OCI-LY7 (cell line): Measurements from ENCODE around the gene C10orf71. TPM values are rescaled to one million over a fixed set of nuclear protein-coding genes. Genes with fewer than 3 reads are reported as not detected.

ENCODE experiments used
- BruUV-seq: library from RNA; stranded (reverse); fragments of 400-500 nt; replicated peaks from 2 replicates; lab custom pipeline; 2021; lab: Mats Ljungman, UMichigan
- CTCF ChIA-PET: fragments of 300-600 bp; sonication (Branson Sonifier 250); formaldehyde crosslinking; loops from one replicate; lab custom pipeline; 2022; ENCODE audit warnings: antibody characterized with exemption; ENCODE audit not compliant: unreplicated experiment; lab: Charles Lee
- POLR2A ChIA-PET: fragments of 300-600 bp; sonication (Branson Sonifier 250); formaldehyde crosslinking; loops from one replicate; lab custom pipeline; 2022; ENCODE audit warnings: antibody characterized with exemption; lab: Charles Lee
- DNase-seq: peaks from one replicate; pipeline ENCODE4 v3.0.0-alpha.2; 2015; ENCODE audit warnings: low spot score
- H2AFZ ChIP-seq: fragments of 200-600 bp; sonication (generic), shearing (Covaris generic); 2 replicates; pipeline ENCODE4 v1.6.1; 2014; ENCODE audit warnings: mild to moderate bottlenecking, antibody characterized with exemption, low read length, moderate library complexity
- H3K27ac ChIP-seq: fragments of 200-600 bp; sonication (generic); 2 replicates; pipeline ENCODE4 v1.5.1; 2014; ENCODE audit warnings: mixed run types, low read depth, mild to moderate bottlenecking, moderate library complexity, low read length, inconsistent platforms; ENCODE audit not compliant: poor library complexity, severe bottlenecking
- H3K36me3 ChIP-seq: fragments of 200-600 bp; sonication (generic); 2 replicates; pipeline ENCODE4 v1.6.1; 2014; ENCODE audit warnings: mild to moderate bottlenecking, antibody characterized with exemption, low read length, moderate library complexity, mixed read lengths; ENCODE audit not compliant: insufficient read depth
- H3K4me1 ChIP-seq: fragments of 200-600 bp; sonication (generic); 2 replicates; pipeline ENCODE4 v1.5.1; 2014; ENCODE audit warnings: mild to moderate bottlenecking, low read length; ENCODE audit not compliant: insufficient read depth, poor library complexity, severe bottlenecking
- H3K4me2 ChIP-seq: fragments of 200-600 bp; sonication (generic); 2 replicates; pipeline ENCODE4 v1.6.1; 2014; ENCODE audit warnings: mild to moderate bottlenecking, low read length
- H3K4me3 ChIP-seq: fragments of 200-600 bp; sonication (generic); 2 replicates; pipeline ENCODE4 v1.5.1; 2014; ENCODE audit warnings: mild to moderate bottlenecking, low read depth, low read length; ENCODE audit not compliant: poor library complexity, severe bottlenecking
- H3K79me2 ChIP-seq: fragments of 200-600 bp; sonication (generic); 2 replicates; pipeline ENCODE4 v1.6.1; 2016; ENCODE audit warnings: low read depth, mild to moderate bottlenecking, low read length, moderate library complexity, mixed read lengths; ENCODE audit not compliant: insufficient read depth
- H3K9me2 ChIP-seq: fragments of 200-600 bp; sonication (generic); 2 replicates; pipeline ENCODE4 v1.6.1; 2016; ENCODE audit warnings: mild to moderate bottlenecking, low read length, mixed read lengths; ENCODE audit not compliant: insufficient read depth
- H3K9me3 ChIP-seq: fragments of 200-600 bp; sonication (generic); 2 replicates; pipeline ENCODE4 v1.6.1; 2014; ENCODE audit warnings: mild to moderate bottlenecking, mixed run types, low read length, mixed read lengths
- H4K20me1 ChIP-seq: fragments of 200-600 bp; sonication (generic); 2 replicates; pipeline ENCODE4 v1.6.1; 2014; ENCODE audit warnings: mild to moderate bottlenecking, antibody characterized with exemption, low read length, moderate library complexity, mixed read lengths; ENCODE audit not compliant: insufficient read depth
- EZH2phosphoT487 ChIP-seq: fragments of 200-600 bp; sonication (generic); IDR thresholded peaks from 2 replicates; pipeline ENCODE4 v1.6.1; 2018; ENCODE audit warnings: low read depth, borderline replicate concordance, mild to moderate bottlenecking, mixed run types, antibody characterized with exemption, low read length, moderate library complexity, mixed read lengths
- intact Hi-C: fragments of 100-400 bp; cut with micrococcal nuclease; formaldehyde crosslinking; loops from one replicate; pipeline ENCODE4 v1.10.0; 2022; ENCODE audit not compliant: unreplicated experiment
- total RNA-seq, 2 experiments: library from RNA; depleted of rRNA in 1 of 2; stranded (reverse); fragments of >200 nt in 1 of 2; shearing (Covaris generic) in 1 of 2; gene quantifications; 2 replicates each; pipeline ENCODE4 v1.2.3, GENCODE V29; 2014 to 2022
- TF ChIP-seq, protein P1 (sequence below): fragments of 200-600 bp; sonication (generic); conservative IDR thresholded peaks from 2 replicates; pipeline ENCODE4 v1.5.1; 2014; ENCODE audit warnings: mild to moderate bottlenecking, antibody characterized with exemption, low read length, moderate library complexity, mixed read lengths

The C10orf71 gene
- total RNA-seq, 2 experiments from 2014 or later = 0.06 to 0.08 TPM

DNA sequence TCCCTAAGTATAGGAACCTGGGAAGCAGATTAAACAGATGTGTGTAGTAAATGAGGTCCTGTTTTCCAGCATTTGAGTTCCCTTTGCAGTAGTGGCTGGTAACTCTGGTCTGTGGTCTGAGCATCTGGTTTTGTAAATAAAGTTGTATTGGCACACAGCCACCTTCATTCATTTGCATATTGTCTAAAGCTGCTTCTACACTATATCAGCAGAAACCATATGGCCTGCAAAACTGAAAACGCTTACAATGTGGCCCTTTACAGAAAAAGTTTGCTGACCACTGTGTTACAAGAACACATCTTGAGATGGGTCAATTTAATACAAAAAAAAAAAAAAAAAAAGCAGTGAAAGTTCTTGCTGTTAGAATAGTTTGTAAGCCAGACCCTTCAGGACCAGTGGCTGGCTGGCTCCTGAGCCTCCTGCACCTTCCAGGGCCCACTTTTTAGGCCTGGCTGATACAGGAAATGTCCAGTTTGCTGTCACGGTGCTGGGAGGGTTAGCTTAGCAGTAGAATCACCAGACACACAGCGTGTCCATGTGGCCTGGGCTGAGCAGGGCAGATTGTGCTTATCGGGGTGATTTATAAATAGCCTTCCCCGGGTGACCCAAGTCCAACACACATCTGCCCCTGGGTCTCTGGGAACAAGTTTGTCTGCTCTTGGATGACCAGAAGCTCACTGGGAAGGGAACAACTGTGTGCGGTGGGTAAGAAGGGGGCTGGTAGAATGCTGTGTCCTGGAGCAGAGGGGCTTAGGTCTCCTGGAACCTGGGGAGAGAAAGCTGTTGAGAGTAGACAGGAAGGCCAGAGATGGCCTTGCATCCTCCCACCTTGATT lies 1.4 kb downstream of the C10orf71 start:
- Histone ChIP-seq H3K9me2 (no peaks in the 10 kb centered on the region), H3K4me2 (peak overlapping the region; percentile 57), H2AFZ (peak overlapping the region; percentile 84; the same call in 1 of the 2 replicates), H3K27ac (peak overlapping the region; percentile 34), H4K20me1 (no peaks in the 10 kb centered on the region), H3K4me1 (peaks cover 17% of the 10 kb centered on the region), H3K79me2 (no peaks in the 10 kb centered on the region), H3K36me3 (no peaks in the 10 kb centered on the region), H3K9me3 (no peaks in the 10 kb centered on the region), H3K4me3 (peak overlapping the region; percentile 20)
- TF ChIP-seq, protein P1, sequence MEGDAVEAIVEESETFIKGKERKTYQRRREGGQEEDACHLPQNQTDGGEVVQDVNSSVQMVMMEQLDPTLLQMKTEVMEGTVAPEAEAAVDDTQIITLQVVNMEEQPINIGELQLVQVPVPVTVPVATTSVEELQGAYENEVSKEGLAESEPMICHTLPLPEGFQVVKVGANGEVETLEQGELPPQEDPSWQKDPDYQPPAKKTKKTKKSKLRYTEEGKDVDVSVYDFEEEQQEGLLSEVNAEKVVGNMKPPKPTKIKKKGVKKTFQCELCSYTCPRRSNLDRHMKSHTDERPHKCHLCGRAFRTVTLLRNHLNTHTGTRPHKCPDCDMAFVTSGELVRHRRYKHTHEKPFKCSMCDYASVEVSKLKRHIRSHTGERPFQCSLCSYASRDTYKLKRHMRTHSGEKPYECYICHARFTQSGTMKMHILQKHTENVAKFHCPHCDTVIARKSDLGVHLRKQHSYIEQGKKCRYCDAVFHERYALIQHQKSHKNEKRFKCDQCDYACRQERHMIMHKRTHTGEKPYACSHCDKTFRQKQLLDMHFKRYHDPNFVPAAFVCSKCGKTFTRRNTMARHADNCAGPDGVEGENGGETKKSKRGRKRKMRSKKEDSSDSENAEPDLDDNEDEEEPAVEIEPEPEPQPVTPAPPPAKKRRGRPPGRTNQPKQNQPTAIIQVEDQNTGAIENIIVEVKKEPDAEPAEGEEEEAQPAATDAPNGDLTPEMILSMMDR = no peak
- no peak for TF ChIP-seq EZH2phosphoT487
- no TSS peak for BruUV-seq
- intact Hi-C loops = no loop called here
- ChIA-PET CTCF (no interaction called here), POLR2A (interaction anchor here (0.7 kb wide), 2 partner anchors 15 to 118 kb away, joined by 3 read pairs; no protein-coding TSS in a partner anchor)
- peak; percentile 32 for DNase-seq

DNA sequence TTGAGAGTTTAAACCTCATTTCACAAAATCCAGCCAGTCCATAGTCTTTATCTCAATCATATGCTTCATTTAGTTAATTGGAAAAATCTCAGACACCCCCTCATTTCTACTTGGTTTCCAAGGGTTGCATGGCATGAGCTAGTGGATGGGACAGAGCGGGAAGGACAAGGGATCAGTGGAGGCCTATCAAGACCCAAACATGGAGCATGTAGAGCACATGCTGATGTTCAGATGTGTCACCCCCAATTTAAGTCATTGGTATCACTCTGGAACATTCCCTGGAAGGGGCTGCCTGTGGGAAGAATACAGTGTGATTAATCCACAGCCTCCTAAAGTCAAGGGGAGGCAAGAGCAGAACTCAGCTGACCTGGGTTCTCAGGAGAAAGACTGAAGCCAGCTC lies 2.3 kb downstream of the C10orf71 start:
- H2AFZ ChIP-seq = no peak overlapping the region
- peaks cover 17% of the 10 kb centered on the region for H3K4me1 ChIP-seq
- H3K79me2 ChIP-seq = no peaks in the 10 kb centered on the region
- TF ChIP-seq, protein P1 = no peak
- no peak for TF ChIP-seq EZH2phosphoT487
- no peak overlapping the region for H3K4me3 ChIP-seq
- ChIA-PET POLR2A (no interaction called here), CTCF (no interaction called here)
- H4K20me1 ChIP-seq = no peaks in the 10 kb centered on the region
- no peak overlapping the region for H3K4me2 ChIP-seq
- no peaks in the 10 kb centered on the region for H3K9me3 ChIP-seq
- intact Hi-C loops = no loop called here
- no peaks in the 10 kb centered on the region for H3K36me3 ChIP-seq
- H3K9me2 ChIP-seq = no peaks in the 10 kb centered on the region
- no peak for DNase-seq
- no peak overlapping the region for H3K27ac ChIP-seq
- BruUV-seq = no TSS peak

DNA sequence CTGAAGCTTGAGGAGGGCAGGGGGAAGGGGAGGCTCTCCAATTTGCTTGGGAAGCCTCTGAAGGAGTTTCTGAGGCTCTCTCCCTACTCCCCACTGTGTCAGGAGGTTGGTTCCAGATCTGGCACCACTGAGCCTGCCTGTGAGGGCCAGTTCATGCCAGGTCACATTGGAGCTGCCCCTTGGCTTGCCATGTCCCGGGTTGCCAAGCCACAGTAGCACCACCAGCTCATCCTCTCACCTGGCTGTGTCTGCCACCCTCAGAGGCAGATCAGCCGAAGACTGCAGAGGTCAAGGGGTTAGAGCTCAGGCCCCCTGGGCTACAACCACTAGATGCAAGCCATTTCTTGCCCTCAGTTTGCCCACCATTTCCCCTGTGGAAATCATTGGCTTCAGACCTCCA lies 3.1 kb downstream of the C10orf71 start:
- POLR2A ChIA-PET = no interaction called here
- Histone ChIP-seq H3K4me2 (no peak overlapping the region), H3K27ac (no peak overlapping the region), H3K36me3 (no peaks in the 10 kb centered on the region), H4K20me1 (no peaks in the 10 kb centered on the region), H2AFZ (no peak overlapping the region), H3K4me3 (no peak overlapping the region), H3K79me2 (no peaks in the 10 kb centered on the region), H3K9me2 (no peaks in the 10 kb centered on the region), H3K4me1 (peaks cover 17% of the 10 kb centered on the region), H3K9me3 (no peaks in the 10 kb centered on the region)
- intact Hi-C loops = no loop called here
- CTCF ChIA-PET = no interaction called here
- BruUV-seq = no TSS peak
- TF ChIP-seq EZH2phosphoT487 = no peak
- TF ChIP-seq, protein P1 = no peak
- no peak for DNase-seq
